GM10266 (cell line): Measurements from ENCODE around the gene NEU2.
"Not testable (repeated sequence)": the region's sequence is repeated elsewhere in the genome, so short reads cannot be mapped to it uniquely, and the experiment has no call there.

ENCODE experiments used
- DNase-seq: peaks from one replicate; pipeline ENCODE4 v3.0.0; 2012; ENCODE audit errors: extremely low spot score
- CTCF ChIP-seq: IDR thresholded peaks from 2 replicates; pipeline ENCODE4 v1.5.1; 2012; ENCODE audit warnings: mild to moderate bottlenecking, low read depth; ENCODE audit not compliant: control insufficient read depth, insufficient read depth; ENCODE audit errors: missing control alignments

Gene NEU2

GRCh38 chr2:233047206-233047605 lies 14.7 kb downstream of the NEU2 start:
- no peak for DNase-seq
- no peak for TF ChIP-seq CTCF

- DNase-seq = no peak
- no peak for TF ChIP-seq CTCF
Measured at GRCh38 chr2:233047667-233048066, 15.2 kb downstream of the NEU2 start.

- no peak for TF ChIP-seq CTCF
- DNase-seq = no peak
Measured at GRCh38 chr2:233048569-233049193, 16.2 kb downstream of the NEU2 start.

DNA sequence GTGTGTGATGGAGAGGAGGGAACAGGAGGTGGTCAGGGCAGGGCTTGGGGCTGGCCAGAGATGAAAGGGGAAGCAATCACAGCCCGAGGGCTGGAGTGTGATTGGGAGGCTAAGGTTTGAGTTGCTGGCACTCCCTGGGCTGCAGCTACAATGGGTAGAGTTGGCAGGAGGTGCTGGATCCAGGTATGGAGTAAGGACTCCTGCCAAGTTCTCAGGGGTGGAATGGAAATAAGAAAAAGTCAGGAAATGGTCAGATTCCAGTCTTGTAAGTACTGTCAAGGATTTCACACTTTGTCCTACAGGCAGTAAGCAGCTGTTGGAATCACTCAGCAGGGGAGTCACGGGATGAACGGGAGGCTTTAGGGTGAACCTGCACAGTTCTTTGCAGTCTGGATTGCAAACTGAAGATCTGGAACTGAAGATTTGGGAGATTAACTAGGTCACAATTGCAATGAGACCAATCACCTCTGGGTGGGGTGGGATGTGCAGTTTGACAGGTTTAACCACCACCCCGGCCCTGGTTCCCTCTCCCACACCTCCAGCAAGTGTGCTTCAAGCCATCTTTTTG lies 16.8 kb downstream of the NEU2 start:
- no peak for DNase-seq
- TF ChIP-seq CTCF = no peak

DNA sequence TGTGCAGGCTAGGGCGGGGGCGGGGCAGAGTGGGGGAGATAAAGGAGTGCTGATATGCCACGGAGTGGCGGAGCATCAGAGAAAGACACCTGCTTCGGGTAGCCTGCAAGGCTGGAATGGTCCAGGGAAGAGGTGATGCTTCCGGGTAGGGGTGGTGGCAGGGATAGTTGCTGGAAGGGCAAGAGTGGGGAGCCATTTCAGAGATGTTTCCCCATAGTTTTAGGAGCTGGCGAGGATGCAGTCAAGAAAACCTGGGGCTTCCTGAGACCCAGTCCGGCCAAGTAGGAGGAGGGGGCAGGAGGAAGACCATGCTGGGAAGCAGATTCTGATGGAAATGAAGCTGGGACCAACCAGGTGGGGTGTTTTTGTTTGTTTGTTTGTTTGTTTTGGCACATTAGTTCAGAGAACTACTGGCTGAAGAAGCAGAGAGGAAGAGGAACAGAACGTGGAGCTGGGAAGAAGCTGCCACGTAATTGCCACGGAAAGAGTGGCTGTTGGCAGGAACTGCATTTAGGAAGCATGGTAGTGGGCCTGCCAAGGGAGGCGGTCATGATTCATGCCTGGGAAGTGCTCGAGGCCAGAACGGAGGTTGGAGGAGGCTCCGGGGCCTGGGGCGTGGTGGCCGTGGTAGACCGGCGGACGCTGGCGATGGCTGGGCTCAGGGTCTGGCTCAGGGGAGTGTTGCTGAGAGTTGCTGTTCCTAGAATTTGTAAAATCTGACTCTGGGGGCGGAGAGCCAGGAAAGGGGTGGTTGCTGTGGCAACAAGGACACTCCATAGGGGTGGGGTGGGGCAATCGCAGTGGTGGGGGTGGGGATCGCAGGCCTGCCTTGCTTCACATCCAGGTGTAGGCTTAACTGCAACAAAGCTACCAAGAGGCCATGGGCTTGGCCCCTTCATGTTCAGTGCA lies 19.0 kb downstream of the NEU2 start:
- DNase-seq = no peak
- TF ChIP-seq CTCF = no peak

DNA sequence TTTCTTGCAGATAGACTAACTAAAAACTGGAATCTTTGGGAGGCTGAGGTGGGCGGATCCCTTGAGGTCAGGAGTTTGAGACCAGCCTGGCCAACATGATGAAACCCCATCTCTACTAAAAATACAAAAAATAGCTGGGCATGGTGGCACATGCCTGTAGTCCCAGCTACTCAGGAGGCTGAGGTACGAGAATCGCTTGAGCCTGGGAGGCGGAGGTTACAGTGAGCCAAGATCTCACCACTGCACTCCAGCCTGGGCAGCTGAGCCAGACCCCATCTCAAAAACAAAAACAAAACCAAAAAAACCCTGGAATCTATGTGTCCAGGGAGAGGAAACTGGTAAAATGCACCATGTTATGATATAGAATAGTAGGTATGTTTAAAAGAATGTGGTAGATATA lies 20.0 kb downstream of the NEU2 start:
- not testable (repeated sequence) for DNase-seq

GRCh38 chr2:233053928-233054784 lies 21.7 kb downstream of the NEU2 start:
- peak; percentile 96 for TF ChIP-seq CTCF
- peak; percentile 89 for DNase-seq
